SHP77 (cell line): ENCODE data around the gene BNIPL.
A peak's percentile ranks its signal among the peaks of the same experiment; 100 is the strongest.

Experiments used
- DNase-seq, 2 experiments: peaks; one replicate each; lab custom pipeline; 2025; lab: John Stamatoyannopoulos, UW

BNIPL gene

GRCh38 chr1:151036356-151036755, at the start of gene BNIPL:
Gene BNIPL (plus strand): TSS chr1:151036586. CDS start chr1:151036726, 140 bp downstream.
- DNase-seq = no peak

GRCh38 chr1:150987924-150988323, 48.5 kb upstream of the BNIPL start:
- DNase-seq = no peak

DNA sequence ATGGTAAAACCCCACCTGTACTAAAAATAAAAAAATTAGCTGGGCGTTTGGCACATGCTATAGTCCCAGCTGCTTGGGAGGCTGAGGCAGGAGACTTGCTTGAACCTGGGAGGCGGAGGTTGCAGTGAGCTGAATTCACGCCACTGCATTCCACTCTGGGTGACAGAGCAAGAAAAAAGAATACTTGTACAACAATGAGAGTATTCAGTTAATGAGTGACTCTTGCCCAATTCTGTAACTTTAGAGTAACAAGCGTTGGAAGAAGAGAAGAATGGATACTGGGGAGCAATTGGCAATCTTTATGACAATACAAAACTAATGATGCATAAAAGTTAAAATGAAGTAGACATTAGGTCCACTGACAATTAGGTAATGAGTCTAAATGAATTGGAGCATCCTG, 43.8 kb upstream of the BNIPL start:
- DNase-seq = no peak

DNA sequence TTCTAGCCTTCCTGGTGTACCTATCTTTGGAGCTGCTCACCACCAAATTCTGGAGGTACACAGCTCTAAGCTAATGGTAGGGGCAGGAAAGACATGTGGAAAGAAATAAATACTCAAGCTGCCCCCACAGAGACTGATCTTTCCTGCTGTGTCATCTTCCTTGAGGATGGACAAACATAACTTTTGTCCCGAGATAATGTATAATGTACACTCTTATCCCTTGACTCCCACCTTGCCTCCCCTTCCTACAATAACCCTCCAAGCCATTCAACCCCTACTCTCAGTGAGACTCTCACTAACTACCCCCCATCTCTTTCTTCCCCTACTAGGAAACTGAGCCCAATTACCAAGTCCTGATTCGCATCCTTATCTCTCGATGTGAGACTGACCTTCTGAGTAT, 42.1 kb upstream of the BNIPL start:
- DNase-seq = no peak

DNA sequence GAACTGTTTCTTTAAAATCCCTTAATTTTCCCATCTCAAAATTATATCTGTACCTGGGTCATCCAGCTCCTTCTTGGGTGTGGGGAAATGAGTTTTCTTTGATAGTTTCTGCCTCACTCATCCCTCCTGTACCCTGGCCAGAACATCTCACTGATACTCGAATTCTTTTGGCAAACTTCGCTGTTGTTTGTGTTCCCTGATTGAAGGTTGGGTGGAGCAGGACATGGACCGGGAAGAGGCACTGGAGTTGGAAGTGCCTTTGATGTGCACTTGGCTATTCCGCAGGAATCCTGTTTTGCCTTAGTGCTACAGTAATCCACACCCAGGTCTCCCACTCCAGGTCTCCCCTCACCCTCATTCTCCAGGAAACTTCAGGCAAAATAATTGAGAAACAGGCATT, 40.9 kb upstream of the BNIPL start:
- no peak for DNase-seq

DNA sequence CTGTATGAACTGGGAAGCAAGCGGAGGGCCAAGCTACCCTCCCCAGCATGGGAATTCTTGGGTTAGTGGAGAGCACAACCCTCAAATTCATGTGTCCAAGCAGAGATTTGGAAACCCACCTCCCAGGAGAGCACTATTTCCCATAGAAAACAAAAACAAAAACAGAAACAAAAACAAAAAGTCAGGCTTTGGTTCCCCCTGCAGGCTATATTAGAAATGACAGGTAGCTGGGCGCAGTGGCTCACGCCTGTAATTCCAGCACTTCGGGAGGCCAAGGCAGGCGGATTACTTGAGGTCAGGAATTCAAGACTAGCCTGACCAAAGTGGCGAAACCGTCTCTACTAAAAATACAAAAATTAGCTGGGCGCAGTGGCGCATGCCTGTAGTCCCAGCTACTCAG, 40.5 kb upstream of the BNIPL start:
- peak; percentile 25 to 26 for DNase-seq

GRCh38 chr1:150997126-150997872, 39.1 kb upstream of the BNIPL start:
- DNase-seq = no peak

DNA sequence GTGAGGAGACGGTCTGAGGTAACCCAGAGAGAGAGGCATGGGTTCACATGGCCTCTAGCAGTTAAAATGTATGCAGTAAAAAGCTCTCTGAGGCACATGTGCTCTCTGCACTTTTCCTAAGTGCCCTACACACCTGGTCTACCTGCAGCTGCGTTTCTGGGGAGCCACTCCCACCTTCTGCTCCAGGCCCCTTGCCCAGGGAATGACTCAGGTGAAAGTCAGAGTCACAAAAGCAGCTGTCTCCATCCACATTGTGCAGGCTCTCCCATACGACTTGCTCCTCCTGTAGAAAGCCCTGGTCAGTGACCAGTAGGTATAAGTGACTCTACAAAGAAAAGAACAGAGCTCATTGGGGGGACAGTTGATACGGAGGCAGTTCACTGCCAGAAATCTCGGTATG, 38.4 kb upstream of the BNIPL start:
- DNase-seq = no peak

DNA sequence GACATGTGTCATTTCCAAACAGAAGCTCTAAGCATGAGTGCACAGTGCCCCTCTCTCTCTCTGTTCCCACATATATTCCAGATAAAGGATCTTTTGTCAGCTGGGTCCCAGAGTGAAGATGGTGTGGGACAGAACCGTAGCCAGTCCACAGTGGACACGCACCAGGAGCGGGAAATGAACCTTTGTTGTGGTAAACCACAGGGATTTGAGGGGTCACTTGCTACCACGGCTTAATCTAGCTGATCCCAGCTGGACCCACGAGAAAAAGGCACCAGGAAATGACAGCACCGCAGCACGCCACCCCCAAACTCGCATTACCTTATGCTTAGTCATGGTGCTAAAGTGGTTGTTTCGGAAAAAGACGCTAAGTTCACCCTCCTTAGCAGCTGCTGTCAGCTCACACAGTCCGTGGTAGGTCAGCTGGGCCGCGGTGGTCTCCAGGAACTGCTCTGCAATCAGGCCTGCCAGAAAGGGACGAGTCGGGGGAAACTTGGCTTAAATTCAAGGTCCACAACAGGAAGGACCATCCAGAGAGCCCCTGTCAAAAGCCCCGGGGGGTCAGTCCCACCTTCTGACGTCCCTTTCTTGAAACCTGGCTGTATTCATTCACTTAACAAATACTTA, 37.2 kb upstream of the BNIPL start:
- no peak for DNase-seq

DNA sequence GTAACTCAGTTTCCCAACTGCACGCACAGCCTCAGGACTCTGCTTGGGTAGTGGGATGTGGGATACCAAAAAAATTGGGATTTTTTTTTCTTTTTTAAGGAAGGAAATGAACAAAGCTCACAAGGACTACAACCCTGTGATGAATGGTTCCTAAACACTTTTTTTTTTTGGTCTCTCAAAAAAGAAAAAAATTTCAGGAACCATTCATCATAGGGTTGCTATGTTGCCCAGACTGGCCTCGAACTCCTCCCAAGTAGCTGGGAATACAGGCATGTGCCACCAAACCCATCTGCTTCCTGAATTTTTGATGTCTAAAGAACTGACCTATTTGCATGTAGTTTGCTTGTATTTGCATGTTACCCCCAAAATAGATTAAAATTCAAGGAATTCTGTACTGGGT, 36.5 kb upstream of the BNIPL start:
- DNase-seq = no peak

- DNase-seq = no peak
These were observed 36.0 kb upstream of the BNIPL start for GRCh38 chr1:151000408-151000807.

GRCh38 chr1:151001602-151002001, 34.8 kb upstream of the BNIPL start:
- no peak for DNase-seq

- DNase-seq = no peak
These were observed 34.3 kb upstream of the BNIPL start for GRCh38 chr1:151002051-151002450.

GRCh38 chr1:151002611-151003010, 33.8 kb upstream of the BNIPL start:
- DNase-seq = no peak

- DNase-seq = no peak
These were observed 33.2 kb upstream of the BNIPL start for GRCh38 chr1:151003180-151003579.

DNA sequence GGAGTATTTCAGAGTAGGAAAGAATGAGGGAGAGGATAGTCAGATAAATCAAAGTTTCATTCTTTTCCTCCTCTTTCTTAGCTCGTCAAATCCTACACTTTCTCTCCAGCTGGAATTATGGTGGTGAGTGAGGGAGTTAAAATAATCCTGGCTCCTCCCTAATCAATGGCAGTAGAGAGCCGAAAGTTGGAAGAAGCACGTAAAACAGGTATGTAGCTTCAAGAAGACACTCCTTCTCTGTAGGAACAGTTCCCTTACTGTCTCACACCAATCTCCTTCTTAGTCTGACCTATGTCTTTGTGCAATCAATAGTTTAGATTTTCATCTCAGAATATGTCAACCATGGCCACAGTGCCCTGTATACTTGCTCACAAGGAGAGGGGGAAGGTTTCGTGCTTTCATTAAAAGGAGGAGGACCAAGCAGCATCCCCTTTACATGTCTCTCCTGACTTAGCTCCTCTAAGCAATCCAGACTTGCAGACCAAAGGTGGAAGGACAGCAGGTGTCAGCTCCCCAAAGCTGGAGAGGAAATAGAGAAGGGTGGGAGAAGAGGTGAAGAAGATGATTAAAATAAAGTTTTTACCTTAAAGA, 30.6 kb upstream of the BNIPL start:
- DNase-seq = peak in 1 of 2 experiments; percentile 39

- peak; percentile 95 to 97 for DNase-seq
These were observed 29.9 kb upstream of the BNIPL start, which contains the start of gene MINDY1 for GRCh38 chr1:151006327-151007052. Gene MINDY1 (minus strand): TSS chr1:151006902. CDS start chr1:151002617, 4,285 bp downstream.

DNA sequence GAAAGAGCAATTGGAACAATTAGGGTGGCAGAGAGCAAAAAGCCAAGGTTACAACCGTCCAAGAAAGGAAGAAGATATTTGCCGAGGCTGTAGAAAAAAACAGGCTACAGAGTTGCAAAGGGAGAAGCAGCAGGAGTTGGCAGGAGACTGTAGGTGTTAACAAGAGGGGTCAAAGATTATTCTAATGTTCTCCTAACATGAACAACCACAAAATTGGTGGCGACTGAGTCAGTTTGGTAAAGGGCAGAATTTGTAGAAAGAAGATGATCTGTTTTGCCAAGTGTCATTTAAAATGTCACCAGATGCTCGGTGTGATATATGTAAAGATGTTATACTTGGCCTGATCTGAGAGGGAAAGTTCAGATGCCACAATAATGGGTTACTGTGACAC, 28.5 kb upstream of the BNIPL start:
- DNase-seq = no peak

GRCh38 chr1:151008244-151009205, 27.9 kb upstream of the BNIPL start, which contains the start of gene PRUNE1:
Gene PRUNE1 (plus strand): TSS chr1:151008449. CDS start chr1:151008633, 184 bp downstream.
- DNase-seq = peak; percentile 99 to 100

GRCh38 chr1:151009206-151009587, 27.2 kb upstream of the BNIPL start:
- no peak for DNase-seq

DNA sequence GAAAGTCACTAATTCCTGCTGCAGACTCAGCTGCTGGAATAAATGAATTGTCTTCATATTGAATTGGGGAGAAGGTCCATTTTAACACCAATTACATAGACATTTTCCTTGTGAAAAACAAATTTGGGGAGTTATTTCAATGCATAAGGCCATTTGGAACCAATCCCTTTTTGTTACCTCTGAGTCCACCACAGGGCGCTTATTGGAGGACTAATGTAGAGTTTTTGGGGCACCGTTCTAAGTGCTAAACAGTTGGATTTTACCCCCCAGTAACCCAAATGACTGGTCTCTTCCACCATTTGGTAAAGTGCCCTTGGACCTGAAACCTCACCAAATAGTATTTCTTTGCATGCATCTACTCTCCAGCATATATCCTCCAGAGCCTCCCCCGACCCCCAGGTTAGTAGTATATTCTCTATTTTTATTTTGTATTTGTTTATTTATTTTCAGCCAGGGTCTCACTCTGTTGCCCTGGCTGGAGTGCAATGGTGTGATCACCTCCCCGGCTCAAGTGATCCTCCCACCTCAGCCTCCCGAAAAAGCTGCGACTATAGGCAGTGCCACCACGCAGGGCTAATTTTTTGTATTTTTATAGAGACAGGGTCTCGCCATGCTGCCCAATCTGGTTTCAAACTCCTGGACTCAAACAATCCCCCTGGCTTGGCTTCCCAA, 26.6 kb upstream of the BNIPL start:
- DNase-seq = no peak
